ENCODE results near the gene BOLA1. TPM values are rescaled to one million over a fixed set of nuclear protein-coding genes. Genes with fewer than 3 reads are reported as not detected.
"Not testable (repeated sequence)": the region's sequence is repeated elsewhere in the genome, so short reads cannot be mapped to it uniquely, and the experiment has no call there.

Gene BOLA1
- total RNA-seq, 4 donors from 2014 or later, result 7.4 to 61.0 (median 31.5) TPM

- H3K27me3 ChIP-seq; DNase-seq; H3K36me3 ChIP-seq; H3K9me3 ChIP-seq; H3K4me1 ChIP-seq; H3K4me3 ChIP-seq; intact Hi-C loops (cut with DNase I; ENCODE audit: low total_unique reads); in situ Hi-C loops (cut with MboI; ENCODE audit: low pct_ligation_motif_present in 1 of 4, low pct_unique_long_range_greater_than_20kb in 1 of 4, low sequenced_read_pairs in 3 of 4); H3K27ac ChIP-seq: not testable (repeated sequence)
- no CpG with 5 or more reads among the region's 32 CpGs for WGBS, 2 donors (ENCODE audit: low coverage in 1 of 2)
Observed at GRCh38 chr1:149861497-149862054, 37.8 kb upstream of the BOLA1 start.

- H3K9me3 ChIP-seq; H3K27me3 ChIP-seq; in situ Hi-C loops (cut with MboI; ENCODE audit: low pct_ligation_motif_present in 1 of 4, low pct_unique_long_range_greater_than_20kb in 1 of 4, low sequenced_read_pairs in 3 of 4); H3K4me1 ChIP-seq; H3K27ac ChIP-seq; H3K4me3 ChIP-seq; DNase-seq; H3K36me3 ChIP-seq; intact Hi-C loops (cut with DNase I; ENCODE audit: low total_unique reads): not testable (repeated sequence)
- no CpG with 5 or more reads among the region's 2 CpGs for WGBS, 2 donors (ENCODE audit: low coverage in 1 of 2)
Observed at GRCh38 chr1:149866887-149867286, 32.5 kb upstream of the BOLA1 start.

- H3K27me3 ChIP-seq; H3K36me3 ChIP-seq; H3K27ac ChIP-seq; H3K9me3 ChIP-seq; intact Hi-C loops (cut with DNase I; ENCODE audit: low total_unique reads); H3K4me3 ChIP-seq; H3K4me1 ChIP-seq; DNase-seq; in situ Hi-C loops (cut with MboI; ENCODE audit: low pct_ligation_motif_present in 1 of 4, low pct_unique_long_range_greater_than_20kb in 1 of 4, low sequenced_read_pairs in 3 of 4): not testable (repeated sequence)
- no CpG with 5 or more reads among the region's 4 CpGs for WGBS, 2 donors (ENCODE audit: low coverage in 1 of 2)
Observed at GRCh38 chr1:149873060-149873459, 26.3 kb upstream of the BOLA1 start.

- no peak for DNase-seq
- H3K9me3 ChIP-seq, result no peaks in the 10 kb centered on the region
- no peak for TF ChIP-seq POLR2AphosphoS5 (IDR thresholded peaks at IDR 0.05)
- TF ChIP-seq POLR2A (IDR thresholded peaks at IDR 0.05), result no peak
- no peak for TF ChIP-seq EP300 (IDR thresholded peaks at IDR 0.05; ENCODE audit: low read depth)
- TF ChIP-seq CTCF (IDR thresholded peaks at IDR 0.05), result no peak
- in situ Hi-C loops (cut with MboI; ENCODE audit: low pct_ligation_motif_present in 1 of 4, low pct_unique_long_range_greater_than_20kb in 1 of 4, low sequenced_read_pairs in 3 of 4) (no loop called here), intact Hi-C loops (cut with DNase I; ENCODE audit: low total_unique reads) (no loop called here)
- H3K27me3 ChIP-seq, result no peaks in the 10 kb centered on the region
- WGBS, 2 donors (ENCODE audit: low coverage in 1 of 2), result 92 to 100% methylated on average over 2 to 6 of the region's 7 CpGs
- no peaks in the 10 kb centered on the region for H3K4me1 ChIP-seq
- no peak overlapping the region for H3K27ac ChIP-seq
- no peak overlapping the region for H3K4me3 ChIP-seq
- no peaks in the 10 kb centered on the region for H3K36me3 ChIP-seq
Observed at GRCh38 chr1:149877211-149877946, 22.0 kb upstream of the BOLA1 start.

GRCh38 chr1:149879556-149879955 lies 19.8 kb upstream of the BOLA1 start:
- Histone ChIP-seq H3K27me3 (no peaks in the 10 kb centered on the region), H3K4me3 (no peak overlapping the region), H3K36me3 (no peaks in the 10 kb centered on the region), H3K9me3 (no peaks in the 10 kb centered on the region), H3K4me1 (peaks cover 0 to 11% (median 4%) of the 10 kb centered on the region in 4 donors), H3K27ac (peak overlapping the region in 1 of 4 donors; percentile 2)
- DNase-seq, result no peak
- in situ Hi-C loops (cut with MboI; ENCODE audit: low pct_ligation_motif_present in 1 of 4, low pct_unique_long_range_greater_than_20kb in 1 of 4, low sequenced_read_pairs in 3 of 4) (no loop called here), intact Hi-C loops (cut with DNase I; ENCODE audit: low total_unique reads) (no loop called here)
- 90 to 92% methylated on average over 1 of the region's 1 CpG for WGBS, 2 donors (ENCODE audit: low coverage in 1 of 2)
- no peak for TF ChIP-seq POLR2AphosphoS5 (IDR thresholded peaks at IDR 0.05)
- TF ChIP-seq POLR2A (IDR thresholded peaks at IDR 0.05), result no peak
- no peak for TF ChIP-seq CTCF (IDR thresholded peaks at IDR 0.05)
- no peak for TF ChIP-seq EP300 (IDR thresholded peaks at IDR 0.05; ENCODE audit: low read depth)
